Heart left ventricle (tissue), 13 donors: ENCODE results near the gene BCKDK.

ENCODE experiments used
- CTCF ChIP-seq, 12 donors: fragments of 200-600 bp; sonication (generic) in 4 of 12; IDR thresholded peaks; one replicate each; pipeline versions ENCODE4 v1.5.0 to v1.8.0; 2018 to 2022; ENCODE audit warnings: antibody characterized with exemption in 12 of 12, mild to moderate bottlenecking in 5 of 12
- POLR2A ChIP-seq, 2 donors: fragments of 450-650 bp; IDR thresholded peaks; one replicate each; pipeline ENCODE4 v1.6.1; 2017; ENCODE audit warnings: antibody characterized with exemption in 2 of 2, mild to moderate bottlenecking in 2 of 2, moderate library complexity in 2 of 2
- donor health status: ischemic (EF 13 %, LVEDD 7.1; RV severe dilation, severe dysfunction).
- donor health status: DM: no; HTN: yes; CAD: no.
- donor health status: DM: no; HTN: no; CAD: no.
- donor health status: ischemic (EF 25% LVEDD 6.9; RV normal size, moderate dysfunction).
- donor health status: ischemic (EF 25% LVEDD 5.7; RV mildly dilated, moderate dysfunction).
- donor health status: ischemic (EF 35%, LVEDD 5.7; RV mildly dilated, moderate dysfunction).
- donor health status: nonischemic (EF 11% LVEDD 7.7; RV severe dilation, severe dysfunction).
- donor health status: DM: yes; HTN: yes; CAD: no.
- donor health status: PGD.
- donor health status: ischemic (EF 29% LVEDD 5.4; RV normal size, mild dysfunction).
- donor health status: nonischemic (EF 23%, LVEDD 6.1; RV moderate dilation, normal function).

- TF ChIP-seq CTCF (IDR thresholded peaks at IDR 0.05) (no peak), POLR2A (IDR thresholded peaks at IDR 0.05) (no peak)
Measured at GRCh38 chr16:31074814-31075183, 33.4 kb upstream of the BCKDK start.
